NCI-H1092 treated with DMSO at 0.1 percent for 48 hours (cell line): Measurements from ENCODE around the gene TES.
A peak's percentile ranks its signal among the peaks of the same experiment; 100 is the strongest.
"Not testable (repeated sequence)": the region's sequence is repeated elsewhere in the genome, so short reads cannot be mapped to it uniquely, and the experiment has no call there.

Experiments
- DNase-seq: peaks from one replicate; lab custom pipeline; 2025; lab: John Stamatoyannopoulos, UW

Gene TES

DNA sequence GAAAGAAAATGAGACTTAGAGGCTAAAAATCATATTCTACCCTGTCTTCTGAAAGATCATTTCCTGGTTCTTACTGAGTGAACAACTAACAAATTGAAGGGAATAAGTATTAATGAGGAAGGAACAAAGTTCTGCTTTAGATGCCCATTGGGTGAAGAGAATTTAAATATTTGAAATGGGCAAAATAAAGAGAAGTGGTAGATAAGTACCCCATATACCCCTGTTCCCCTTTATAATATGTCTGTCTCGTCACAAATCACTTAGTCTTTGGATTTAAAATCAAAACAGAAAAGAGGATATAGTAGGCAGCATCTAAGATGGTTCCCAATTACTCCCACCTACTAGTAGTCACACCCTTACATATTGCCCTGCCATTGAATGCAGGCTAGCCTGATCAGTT, 13.2 kb downstream of the TES start:
- DNase-seq: no peak

DNA sequence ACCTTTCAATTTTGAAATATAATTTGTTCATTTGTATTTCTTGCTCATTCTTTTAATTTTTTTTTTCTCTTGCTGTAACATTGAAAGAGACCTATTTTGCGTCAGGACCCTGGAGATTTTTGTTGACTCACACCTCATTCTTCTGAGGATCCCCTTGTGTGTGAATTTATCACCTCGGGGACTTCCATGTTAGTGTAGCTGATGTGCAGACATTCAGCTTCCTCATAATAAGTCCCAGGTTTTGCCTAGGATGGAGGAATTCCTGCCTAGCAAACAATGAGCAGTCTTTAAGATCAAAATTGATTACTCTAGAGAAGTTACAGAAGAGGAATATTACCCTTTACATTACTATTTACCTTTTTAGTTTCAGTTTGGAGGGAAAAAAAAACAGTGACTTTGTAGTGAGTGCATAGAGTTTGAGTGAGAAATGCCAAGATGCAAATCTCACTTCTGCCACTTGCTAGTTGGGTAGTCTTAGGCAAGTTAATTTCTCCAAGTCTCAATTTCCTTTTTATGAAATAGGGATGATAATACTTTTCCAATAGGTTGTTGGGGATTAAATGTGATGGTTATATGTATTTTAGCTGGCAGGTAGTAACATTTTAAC, 14.3 kb downstream of the TES start:
- DNase-seq: no peak

DNA sequence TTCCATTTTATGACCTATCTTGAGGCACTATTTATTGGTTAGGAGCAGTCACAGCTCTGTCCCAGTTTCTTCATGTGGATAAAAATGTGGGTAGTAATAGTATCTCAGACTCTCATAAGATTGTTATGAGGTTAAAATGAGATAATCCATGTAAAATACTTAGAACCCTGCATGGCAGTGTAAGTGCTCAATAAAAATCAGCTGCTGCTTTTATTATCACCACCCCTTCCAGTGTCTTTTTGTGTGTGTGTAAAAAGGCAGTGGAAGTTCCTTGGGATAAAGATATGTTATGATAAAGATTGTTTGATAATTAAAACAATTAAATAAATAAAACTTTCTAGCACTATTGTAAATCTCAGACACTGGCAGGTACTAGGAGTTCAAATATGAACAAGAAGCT, 15.5 kb downstream of the TES start:
- DNase-seq: no peak

DNA sequence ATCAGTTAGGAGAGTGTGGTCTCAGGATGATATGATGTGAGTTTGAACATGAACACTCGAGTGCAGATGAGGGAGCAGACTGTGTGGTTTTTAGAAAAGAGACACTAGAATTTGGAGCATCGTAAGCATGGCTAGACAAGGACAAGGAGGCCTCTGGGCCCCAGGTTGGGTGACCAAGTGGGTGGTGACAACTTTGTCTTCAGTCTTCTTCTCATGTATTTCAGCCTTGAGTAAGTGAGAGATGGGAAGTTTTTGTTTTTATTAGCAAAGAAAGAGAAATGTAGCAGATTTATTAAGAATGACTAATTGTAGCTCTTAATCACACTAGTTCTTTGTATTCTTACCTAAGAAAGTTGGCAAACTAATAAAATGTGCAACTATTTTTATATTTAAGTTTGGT, 16.3 kb downstream of the TES start:
- DNase-seq: no peak

DNA sequence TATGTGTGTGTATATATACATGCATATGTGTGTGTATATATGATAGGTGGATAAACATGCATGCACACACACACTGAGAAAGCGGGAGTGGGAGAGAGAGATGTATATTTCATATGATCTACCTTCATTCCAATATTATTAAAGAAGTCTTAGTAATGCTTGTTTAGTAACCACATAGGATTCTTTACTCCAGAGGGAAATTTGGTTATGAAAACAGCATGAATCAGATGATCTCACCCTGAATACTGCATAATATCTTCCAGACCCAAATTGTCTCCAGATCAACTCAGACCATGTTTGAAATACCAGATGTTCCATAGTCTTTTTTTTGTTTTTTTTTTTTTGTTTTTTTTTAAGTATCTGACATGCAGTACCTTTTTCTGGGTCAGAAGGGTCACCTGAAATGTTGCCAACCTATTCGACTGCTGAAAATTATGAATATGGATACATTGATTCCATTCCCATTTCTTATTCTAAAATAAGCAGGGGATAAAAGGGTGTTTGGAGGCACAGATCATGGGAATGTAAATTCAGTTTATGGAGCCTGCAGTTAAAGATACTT, 17.4 kb downstream of the TES start:
- no peak for DNase-seq

DNA sequence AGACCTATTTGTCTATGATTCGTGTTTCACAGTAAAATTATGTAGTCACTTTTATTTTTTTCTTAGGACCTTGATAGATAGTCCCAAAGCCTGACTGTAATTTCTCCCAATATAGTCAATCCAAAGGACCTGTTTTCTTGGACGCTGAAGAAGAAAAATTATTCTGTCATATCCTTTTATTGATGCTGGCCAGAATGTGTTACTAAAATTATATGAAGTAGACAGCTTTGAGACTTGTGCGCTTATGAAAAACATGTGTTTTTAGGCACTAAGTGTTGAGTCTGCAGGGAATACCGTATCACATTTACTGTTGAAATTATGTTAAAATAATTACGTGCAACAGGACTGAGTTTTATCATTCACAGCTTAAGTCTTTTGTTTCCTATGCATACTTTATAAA, 17.9 kb downstream of the TES start:
- no peak for DNase-seq

DNA sequence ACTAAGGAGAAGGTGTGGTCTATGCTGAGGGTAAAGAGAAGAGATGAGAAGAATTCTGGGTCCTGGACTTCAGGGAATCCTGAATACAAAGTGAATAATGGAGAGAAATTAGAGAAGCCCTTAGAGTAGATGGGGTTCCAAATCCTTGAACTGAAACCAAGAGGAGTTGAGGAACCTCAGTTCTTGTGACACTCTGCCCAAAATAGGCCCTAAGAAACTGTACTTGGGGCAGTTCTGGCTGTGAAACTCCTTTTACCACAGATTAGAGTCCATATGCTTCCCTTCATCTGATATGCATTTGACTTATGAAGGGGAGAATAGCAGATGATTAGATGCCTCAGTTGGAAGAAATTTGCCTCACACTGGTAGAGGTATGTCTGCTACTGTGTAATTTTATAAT, 19.0 kb downstream of the TES start:
- no peak for DNase-seq

DNA sequence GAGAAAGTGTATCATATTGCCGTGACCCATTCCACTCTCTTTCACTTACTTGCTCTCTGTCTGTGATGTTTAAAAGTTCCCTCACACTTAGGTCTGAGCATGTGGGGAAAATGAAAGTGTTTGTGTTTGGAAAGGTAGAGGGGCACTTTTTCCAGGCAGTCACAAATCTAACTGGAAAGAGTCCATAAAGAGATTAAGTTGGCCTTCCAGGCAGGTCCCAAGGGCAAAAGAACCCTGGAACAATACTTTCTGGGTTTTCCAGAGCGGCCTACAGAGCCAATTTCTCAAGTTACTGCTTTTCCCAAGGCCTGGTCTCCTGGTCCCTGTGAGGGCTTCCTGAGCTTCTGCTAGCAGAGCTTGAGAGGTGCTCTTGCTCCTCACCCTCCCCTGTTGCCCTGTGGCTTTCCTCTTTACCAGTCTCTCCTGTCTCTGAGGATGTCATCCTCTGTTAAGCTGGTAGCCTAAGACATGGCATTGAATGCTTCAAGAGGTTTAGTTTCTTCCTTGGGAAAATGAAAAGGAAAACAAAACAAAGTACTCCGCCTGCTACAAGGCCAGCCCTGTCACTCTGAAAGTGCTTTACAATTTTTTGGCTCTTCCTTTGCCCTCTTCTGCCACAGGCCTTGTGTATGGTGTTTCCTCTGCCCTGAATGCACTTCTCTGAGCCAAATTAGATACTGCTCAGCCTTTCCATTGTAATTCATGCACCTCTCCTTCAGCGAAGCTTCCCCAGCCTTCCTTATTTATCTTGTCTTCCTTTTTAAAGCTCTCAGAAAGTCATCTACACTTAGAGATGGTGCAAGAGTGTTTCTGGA, 20.1 kb downstream of the TES start:
- no peak for DNase-seq

DNA sequence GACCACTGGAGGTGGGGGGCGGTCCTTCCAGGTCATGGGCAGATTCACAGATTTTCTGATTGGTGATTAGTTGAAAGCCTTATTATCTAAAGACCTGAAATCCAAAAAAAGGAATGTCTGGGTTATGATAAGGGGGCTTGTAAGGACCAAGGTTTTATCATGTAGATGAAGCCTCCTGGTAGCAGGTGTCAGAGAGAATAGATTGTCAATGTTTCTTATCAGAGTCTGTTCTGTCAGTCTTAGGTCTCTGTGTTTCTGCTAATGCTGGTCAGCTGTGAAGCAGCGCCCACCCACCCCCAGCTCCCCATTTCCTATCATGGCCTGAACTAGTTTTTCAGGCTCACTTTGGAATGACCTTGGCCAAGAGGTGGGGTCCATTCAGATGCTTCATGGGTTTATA, 21.2 kb downstream of the TES start:
- DNase-seq: no peak

DNA sequence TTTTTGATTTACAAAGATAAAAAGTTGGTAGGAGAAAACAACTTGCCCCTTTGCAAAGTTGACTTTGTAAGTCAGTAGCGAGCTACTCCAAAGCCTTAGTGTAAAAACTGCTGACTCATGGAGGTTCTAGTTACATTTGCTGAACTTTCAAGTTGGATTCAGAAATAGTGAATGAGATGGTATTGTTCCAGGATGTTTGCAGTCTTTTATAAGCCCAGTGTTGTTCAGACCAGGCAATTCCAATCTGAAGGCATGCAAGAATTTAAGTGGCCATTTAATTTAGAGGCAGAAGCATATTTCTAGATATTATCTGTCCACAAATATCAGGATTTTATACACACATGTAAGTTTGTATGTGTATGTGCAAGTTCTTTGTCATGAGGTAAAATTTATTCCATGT, 21.6 kb downstream of the TES start:
- DNase-seq: no peak

DNA sequence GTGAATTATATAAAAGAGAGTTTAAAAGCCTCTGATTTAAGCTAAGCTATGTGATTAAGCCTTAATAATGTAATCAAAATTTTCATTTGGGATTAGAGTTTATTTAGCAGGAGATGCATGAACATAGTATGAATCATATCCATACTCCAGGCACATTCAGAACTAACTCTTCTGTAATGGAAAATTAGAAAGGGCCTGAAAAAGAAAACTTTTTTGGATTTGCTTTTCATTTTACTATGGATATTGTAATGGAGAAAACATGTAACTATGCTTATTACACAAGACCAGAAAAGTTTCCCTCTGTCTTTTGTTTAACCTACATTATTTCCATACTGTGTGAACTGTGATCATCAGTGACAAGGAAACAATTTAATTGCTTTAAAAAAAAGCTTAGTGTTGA, 22.0 kb downstream of the TES start:
- DNase-seq: no peak

DNA sequence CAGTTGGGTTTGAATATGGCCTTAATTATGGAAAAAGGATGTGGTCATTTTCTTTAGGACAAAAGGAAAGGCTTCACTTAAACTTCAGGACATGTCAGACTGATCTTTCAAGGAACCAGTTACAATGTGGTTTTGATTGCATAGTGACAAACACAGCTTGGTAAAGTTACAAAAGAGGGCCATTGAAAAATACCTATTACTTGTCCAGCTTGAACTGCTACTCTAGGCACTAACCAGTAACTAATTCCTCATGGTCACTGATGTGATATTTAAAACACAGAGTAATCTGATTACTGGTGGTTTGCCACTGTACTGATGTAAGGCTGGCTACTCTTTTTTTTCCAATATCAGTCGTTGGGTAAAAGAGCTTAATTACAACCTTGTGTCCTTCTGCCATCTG, 22.6 kb downstream of the TES start:
- DNase-seq: no peak

DNA sequence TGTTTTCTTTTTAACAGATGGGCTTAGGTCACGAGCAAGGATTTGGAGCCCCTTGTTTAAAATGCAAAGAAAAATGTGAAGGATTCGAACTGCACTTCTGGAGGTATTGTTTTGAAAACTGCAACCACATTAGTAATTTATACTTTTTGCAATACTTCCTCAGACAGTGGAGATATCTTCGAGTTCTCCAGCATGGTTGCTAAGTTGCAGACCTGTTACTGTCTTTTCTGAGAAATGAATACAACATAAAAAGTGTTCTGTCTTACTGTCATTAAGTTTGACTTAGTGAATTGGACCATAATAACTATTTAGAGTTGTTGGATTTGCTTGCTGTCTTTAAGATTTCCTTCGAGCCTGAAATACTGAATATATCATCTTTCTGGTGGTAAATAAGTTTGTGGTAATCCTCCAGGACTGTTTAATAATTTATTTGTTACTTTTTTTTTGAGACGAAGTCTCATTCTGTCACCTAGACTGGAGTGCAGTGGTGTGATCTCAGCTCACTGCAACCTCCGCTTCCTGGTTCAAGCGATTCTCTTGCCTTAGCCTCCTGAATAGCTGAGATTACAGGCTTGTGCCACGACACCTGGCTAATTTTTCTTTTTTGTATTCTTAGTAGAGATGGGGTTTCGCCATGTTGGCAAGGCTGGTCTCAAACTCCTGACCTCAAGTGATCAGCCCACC, 24.3 kb downstream of the TES start:
- DNase-seq: no peak

DNA sequence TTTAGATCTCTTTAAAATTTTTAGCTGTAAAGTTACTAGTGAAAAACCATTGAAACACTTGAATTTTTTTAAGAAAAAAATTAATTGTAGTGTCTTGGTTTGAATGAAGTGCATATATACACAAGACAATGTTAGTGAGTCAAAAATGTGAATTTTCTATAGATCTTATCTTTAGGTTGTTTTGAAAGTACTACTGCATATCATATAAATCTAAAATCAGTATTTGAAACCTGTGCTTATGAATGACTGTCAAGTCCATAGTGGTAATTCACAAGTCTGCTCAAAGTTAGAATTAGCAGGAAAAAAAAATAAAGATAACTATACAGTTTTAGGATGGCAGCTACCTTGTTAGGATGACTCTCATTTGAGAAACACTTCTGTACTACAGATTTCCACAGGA, 25.0 kb downstream of the TES start:
- DNase-seq: no peak

DNA sequence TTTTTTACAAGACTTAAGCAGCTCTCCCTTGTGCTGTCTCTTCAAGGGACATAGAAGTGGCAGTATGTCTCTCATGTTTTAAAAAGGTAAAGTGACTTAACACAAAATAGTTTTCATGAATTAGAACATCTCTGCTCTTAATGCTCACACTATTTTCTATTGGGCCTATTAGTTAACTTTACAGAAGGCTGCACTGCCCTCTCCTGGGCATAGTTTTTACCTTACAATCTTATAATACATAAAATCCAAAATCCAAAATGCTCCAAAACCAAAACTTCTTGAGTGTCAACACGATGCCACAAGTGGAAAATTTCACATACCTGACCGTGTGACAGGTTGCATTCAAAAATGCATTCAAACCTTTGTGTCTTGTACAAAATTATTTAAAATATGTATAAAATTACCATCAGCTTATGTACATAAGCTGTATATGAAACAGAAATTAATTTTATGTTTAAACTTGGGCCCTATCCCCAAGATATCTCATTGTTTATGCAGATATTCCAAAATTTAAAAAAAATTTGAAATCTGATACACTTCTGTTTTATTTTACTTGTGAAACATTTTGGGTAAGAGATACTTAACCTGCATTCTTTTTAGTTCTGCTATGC, 25.8 kb downstream of the TES start:
- DNase-seq: peak; percentile 53

DNA sequence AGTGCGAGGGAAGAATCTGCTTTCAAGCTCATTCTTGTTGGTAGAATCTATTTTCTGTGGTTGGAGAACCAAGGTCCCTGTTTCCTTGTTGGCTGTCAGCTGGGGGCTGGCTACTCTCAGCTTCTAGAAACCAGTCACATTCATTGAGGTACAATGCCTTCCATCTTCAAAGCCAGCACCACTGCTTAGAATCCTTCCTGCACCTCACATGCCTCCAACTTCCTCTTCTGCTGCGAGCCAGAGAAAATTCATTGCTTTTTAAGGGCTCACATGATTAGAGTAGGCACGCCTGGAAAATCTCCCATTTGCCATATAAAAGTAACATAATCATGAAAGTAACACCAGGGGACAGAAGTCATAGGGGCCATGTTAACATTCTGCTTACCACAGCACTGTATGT, 28.7 kb downstream of the TES start:
- no peak for DNase-seq

DNA sequence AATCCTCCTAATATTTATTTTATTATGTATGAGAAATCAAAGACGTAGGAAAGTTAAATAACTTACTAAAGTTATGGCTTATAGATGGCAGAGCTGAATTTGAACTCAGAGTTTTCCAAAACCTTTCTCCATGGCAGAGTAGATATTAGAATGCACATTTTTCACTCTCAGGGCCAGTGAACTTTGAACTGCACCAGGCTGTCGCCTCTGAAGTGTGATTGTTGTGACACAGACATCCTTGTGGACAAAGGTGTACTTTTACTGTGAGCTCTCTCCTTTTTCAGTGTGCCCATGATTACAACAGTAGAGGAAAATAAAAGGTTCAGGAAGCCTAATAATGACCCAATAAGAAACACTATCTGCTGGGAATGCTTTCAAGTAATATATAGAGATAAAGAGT, 29.1 kb downstream of the TES start:
- DNase-seq: no peak

DNA sequence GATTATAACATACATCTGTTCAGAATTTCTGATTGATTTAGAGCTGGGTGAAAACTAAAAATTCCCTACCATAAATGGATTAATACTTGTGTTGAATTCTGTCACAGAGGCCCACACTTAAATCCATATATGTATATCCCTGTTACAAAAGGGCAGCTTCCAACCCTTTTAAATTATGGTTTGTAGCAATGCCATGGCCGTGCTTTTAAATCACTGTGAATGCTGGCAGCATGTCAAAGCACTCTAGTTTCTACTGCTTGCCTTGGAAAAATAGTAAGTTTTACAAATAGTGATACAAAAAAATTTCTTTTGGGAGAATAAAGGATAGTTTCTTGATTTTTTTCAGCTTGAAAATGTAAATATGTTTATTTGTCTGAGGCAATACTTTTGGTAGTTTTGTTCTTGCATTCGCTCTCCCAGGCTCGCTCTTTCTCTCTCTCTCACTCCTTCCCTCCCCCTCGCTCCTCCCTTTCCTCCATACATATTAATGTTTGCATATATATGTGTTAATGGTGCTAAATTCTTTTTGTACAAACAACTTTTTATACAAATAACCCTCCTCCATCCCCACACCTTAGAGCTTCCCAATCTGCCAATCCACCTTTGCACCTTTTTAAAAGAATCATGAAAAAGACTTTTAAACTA, 29.8 kb downstream of the TES start:
- DNase-seq: no peak

DNA sequence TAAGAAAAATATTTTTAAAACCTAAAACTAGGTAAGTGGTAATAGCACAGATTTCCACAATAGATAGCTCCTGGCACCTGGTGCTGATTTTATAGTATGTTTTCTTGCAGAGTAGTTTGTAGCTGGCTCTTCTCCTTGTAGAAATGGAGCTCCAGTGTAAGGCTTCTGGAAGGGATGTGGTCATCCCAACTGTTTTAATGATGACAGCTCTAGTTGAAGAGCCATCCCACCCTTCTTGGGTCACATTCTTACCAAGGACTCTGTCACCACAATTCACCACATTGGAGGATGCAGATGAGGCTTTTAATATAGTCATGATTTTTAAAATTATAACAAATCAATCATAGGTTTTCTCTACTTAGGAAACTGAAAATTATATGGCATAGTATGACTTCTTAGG, 31.0 kb downstream of the TES start:
- no peak for DNase-seq

DNA sequence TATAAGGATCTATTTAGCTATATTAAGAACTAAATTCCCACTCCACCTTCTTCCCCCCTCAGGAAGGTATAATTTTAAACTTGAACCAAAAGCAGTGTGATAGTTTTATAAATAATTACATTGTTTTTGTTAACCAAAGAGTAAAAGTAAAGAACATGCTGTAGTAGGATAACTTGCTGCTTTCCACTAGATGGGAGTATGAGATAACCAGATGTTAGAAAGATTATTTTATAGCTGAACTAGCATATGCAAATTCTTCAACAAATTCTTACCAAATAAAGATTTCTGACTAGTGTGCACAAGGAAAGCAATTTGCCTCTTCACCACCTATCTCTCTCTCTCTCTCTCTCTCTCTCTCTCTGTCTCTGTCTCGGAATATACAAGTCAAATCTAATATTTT, 31.8 kb downstream of the TES start:
- no peak for DNase-seq

DNA sequence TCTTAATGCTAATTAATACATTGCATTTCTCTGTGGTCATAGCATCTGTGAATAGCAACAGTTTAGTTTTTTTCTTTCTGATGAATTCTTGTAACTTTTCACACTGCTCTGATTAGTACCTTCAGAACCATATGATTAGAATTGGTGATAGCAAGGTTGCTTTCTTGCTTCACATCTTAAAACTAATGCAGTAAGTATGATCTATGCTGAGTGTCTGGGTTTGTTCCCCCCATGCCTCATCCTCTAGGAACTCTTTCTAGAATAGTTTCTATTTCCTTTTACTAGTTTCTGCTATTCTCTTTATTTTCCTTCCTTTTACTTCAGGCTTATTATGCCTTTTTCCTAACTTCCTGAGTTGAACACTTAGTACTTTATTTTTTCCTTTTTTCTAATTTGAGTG, 32.4 kb downstream of the TES start:
- DNase-seq: no peak

DNA sequence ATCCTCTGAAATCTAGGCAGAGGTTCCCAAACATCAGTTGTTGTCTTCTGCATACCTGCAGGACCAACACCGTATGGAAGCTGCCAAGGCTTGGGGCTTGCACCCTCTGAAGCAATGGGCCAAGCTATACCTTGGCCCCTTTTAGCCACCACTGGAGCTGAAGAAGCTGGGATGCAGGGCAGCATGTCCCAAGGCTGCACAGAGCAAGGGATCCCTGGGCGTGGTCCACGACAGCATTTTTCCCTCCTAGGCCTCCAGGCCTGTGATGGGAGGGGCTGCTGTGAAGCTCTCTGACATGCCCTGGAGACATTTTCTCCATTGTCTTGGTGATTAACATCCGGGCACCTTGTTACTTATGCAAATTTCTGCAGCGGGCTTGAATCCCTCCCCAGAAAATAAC, 34.5 kb downstream of the TES start:
- DNase-seq: not testable (repeated sequence)
